ENCODE results near the gene GGA2.
A peak's percentile ranks its signal among the peaks of the same experiment; 100 is the strongest.

- TF ChIP-seq POLR2A (IDR thresholded peaks at IDR 0.05) (no peak), CTCF (IDR thresholded peaks at IDR 0.05) (peak in 5 of 7 experiments; percentile 46 to 84 (median 70)), EP300 (IDR thresholded peaks at IDR 0.05) (no peak)
Observed at GRCh38 chr16:23435500-23435899, 74.8 kb downstream of the GGA2 start.

All from stomach (tissue), 4 donors.